Measurements from ENCODE around the gene MED15. TPM values are rescaled to one million over a fixed set of nuclear protein-coding genes. Genes with fewer than 3 reads are reported as not detected.

The MED15 gene
- total RNA-seq, 2 experiments from 2014 or later, result 94.7 to 108 TPM

- Mint-ChIP-seq H3K4me1 (ENCODE audit: low read depth) (peaks cover 87% of the 10 kb centered on the region), H3K36me3 (ENCODE audit: low read depth) (peaks cover 61% of the 10 kb centered on the region)
Measured at GRCh38 chr22:20566420-20567260, 59.2 kb downstream of the MED15 start.

DNA sequence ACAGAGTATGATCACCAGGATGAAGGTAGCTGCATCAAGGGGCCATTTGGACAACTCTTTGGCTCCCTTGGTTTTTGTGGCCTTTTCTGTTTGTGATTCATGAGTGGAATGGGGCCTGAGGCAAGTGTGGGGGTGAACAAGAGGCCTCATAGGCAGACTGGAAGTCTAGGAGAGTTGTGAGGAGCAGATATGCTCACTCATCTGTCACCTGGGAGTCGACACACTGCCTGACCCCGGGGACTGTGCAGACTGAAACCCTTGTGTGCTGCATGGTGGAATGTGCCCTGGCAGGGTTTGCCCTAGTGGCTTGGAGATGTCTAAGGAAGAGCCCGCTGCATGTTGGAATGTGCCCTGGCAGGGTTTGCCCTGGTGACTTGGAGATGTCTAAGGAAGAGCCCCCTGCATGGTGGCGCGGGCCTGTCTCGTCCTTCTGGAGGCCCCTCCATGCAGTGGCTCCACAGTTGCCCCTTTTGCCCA, 60.0 kb downstream of the MED15 start:
- Mint-ChIP-seq H3K9me3 (no peaks in the 10 kb centered on the region), H3K4me1 (ENCODE audit: low read depth) (peaks cover 89% of the 10 kb centered on the region), H3K27me3 (ENCODE audit: low read depth) (no peaks in the 10 kb centered on the region), H3K4me3 (no peak overlapping the region), H3K27ac (no peak overlapping the region), H3K36me3 (ENCODE audit: low read depth) (peaks cover 66% of the 10 kb centered on the region)
- CTCF ChIA-PET, result interaction anchor here (0.6 to 7.0 kb wide), 8 partner anchors 10 to 149 kb away, joined by 3 to 115 read pairs (median 4); no protein-coding TSS in a partner anchor
- intact Hi-C loops (cut with micrococcal nuclease), result loop anchor here (1.0 to 5.0 kb wide), 3 partner anchors 17 to 140 kb away; no protein-coding TSS in a partner anchor
- DNase-seq, result no peak

More at GRCh38 chr22:20566420-20567260, 59.2 kb downstream of the MED15 start:
- DNase-seq, result peak; percentile 69
- Mint-ChIP-seq H3K27me3 (ENCODE audit: low read depth) (no peaks in the 10 kb centered on the region), H3K9me3 (no peaks in the 10 kb centered on the region), H3K4me3 (peak overlapping the region; percentile 25), H3K27ac (no peak overlapping the region)
- intact Hi-C loops (cut with micrococcal nuclease), result loop anchor here (1.0 to 5.0 kb wide), 3 partner anchors 16 to 139 kb away; no protein-coding TSS in a partner anchor
- CTCF ChIA-PET, result interaction anchor here (0.6 to 7.0 kb wide), 11 partner anchors 9 to 148 kb away, joined by 3 to 115 read pairs (median 3); partner anchors contain the start of gene MED15

- DNase-seq, result peak; percentile 22
- CTCF ChIA-PET, result interaction anchor here (0.7 to 7.0 kb wide), 8 partner anchors 8 to 150 kb away, joined by 3 to 115 read pairs (median 4); no protein-coding TSS in a partner anchor
- Mint-ChIP-seq H3K27ac (no peak overlapping the region), H3K9me3 (no peaks in the 10 kb centered on the region), H3K4me1 (ENCODE audit: low read depth) (peaks cover 83% of the 10 kb centered on the region), H3K36me3 (ENCODE audit: low read depth) (peaks cover 66% of the 10 kb centered on the region), H3K4me3 (no peak overlapping the region), H3K27me3 (ENCODE audit: low read depth) (no peaks in the 10 kb centered on the region)
- intact Hi-C loops (cut with micrococcal nuclease), result loop anchor here (1.0 to 5.0 kb wide), 4 partner anchors 17 to 141 kb away; no protein-coding TSS in a partner anchor
Measured at GRCh38 chr22:20567993-20568417, 60.6 kb downstream of the MED15 start.

DNA sequence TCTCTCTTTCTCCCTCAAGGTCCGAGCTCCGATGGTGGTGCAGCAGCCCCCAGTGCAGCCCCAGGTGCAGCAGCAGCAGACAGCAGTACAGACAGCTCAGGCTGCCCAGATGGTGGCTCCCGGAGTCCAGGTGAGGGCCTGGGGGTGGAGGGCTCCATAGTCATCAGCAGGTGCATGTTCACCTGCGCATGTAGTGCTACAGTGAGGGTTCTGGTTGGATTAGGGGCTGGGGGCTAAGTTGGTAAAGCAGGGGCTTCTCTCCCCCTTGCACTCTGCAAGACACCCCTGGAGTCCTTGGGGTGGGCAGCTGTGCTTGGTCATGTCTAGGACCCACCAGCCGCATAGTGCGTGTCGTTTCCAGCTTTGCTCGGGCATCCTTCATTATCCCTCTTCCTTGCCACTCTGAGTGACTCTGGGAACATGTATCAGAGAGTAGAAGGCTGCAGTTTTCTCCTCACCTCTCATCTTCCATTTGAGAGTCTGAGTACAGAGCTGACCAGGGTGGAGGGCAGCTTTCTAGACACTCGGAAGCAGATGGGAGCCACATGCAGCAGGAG, 61.2 kb downstream of the MED15 start:
- no peaks in the 10 kb centered on the region for H3K9me3 Mint-ChIP-seq
- no peak for DNase-seq
- H3K4me3 Mint-ChIP-seq, result no peak overlapping the region
- H3K36me3 Mint-ChIP-seq (ENCODE audit: low read depth), result peaks cover 69% of the 10 kb centered on the region
- no peaks in the 10 kb centered on the region for H3K27me3 Mint-ChIP-seq (ENCODE audit: low read depth)
- intact Hi-C loops (cut with micrococcal nuclease), result loop anchor here (2.0 to 5.0 kb wide), 2 partner anchors 134 to 141 kb away; no protein-coding TSS in a partner anchor
- no peak overlapping the region for H3K27ac Mint-ChIP-seq
- peaks cover 77% of the 10 kb centered on the region for H3K4me1 Mint-ChIP-seq (ENCODE audit: low read depth)
- CTCF ChIA-PET, result interaction anchor here (0.7 to 7.0 kb wide), 11 partner anchors 8 to 151 kb away, joined by 3 to 115 read pairs (median 4); no protein-coding TSS in a partner anchor

DNA sequence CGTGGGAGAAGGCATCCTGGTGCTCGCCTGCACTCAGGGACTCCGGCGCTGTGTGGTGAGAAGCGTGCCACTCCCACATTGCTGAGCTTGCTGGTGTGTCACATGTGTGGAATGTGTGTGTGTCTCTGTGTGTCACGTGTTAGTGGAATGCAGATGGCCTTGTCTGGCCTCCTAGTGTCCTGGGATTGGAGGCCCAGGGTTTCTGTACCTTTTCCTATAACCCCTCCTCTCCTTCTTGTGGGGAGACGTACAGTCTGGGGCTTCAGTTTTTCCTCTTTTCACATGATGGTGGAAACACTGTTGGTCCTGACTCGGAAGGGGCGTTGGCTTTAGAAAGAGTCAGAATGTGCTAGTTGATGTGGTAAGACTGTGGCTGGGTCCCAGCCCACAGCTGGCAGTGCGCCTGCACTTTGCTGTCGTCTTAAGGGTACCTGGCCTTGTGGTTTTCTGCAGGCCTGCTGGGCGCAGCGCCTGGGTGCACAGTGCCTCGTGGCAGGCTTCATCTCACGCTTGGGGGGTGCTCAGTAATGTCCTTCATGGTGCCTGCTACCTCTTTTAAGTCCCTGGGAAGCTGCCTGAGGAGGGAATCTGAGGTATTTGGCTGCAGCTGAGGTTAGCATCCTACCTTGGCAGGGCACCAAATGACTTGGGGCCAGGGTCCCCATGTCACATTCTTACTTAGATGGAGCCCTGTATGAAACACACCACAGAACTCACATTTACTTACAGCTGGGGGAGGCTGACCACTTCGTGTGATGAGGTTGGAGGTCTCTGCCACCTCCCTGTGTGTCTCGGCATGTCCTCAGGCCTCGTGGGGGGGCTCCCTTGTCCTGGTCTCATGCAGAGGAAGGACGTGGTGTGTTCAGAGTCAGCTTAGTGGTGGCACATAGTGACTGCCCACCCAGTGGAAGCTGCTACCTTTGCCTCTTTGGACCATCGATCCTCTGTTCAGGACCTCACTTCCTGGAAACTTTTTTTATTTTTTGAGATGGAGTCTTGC, 61.9 kb downstream of the MED15 start:
- H3K36me3 Mint-ChIP-seq (ENCODE audit: low read depth), result peaks cover 74% of the 10 kb centered on the region
- intact Hi-C loops (cut with micrococcal nuclease), result loop anchor here (2.0 to 5.0 kb wide), 3 partner anchors 133 to 152 kb away; no protein-coding TSS in a partner anchor
- no peaks in the 10 kb centered on the region for H3K27me3 Mint-ChIP-seq (ENCODE audit: low read depth)
- peaks cover 69% of the 10 kb centered on the region for H3K4me1 Mint-ChIP-seq (ENCODE audit: low read depth)
- no peaks in the 10 kb centered on the region for H3K9me3 Mint-ChIP-seq
- H3K4me3 Mint-ChIP-seq, result no peak overlapping the region
- peak; percentile 62 for DNase-seq
- no peak overlapping the region for H3K27ac Mint-ChIP-seq
- CTCF ChIA-PET, result interaction anchor here (1.3 to 3.3 kb wide), 6 partner anchors 9 to 65 kb away, joined by 3 to 12 read pairs (median 4); no protein-coding TSS in a partner anchor

DNA sequence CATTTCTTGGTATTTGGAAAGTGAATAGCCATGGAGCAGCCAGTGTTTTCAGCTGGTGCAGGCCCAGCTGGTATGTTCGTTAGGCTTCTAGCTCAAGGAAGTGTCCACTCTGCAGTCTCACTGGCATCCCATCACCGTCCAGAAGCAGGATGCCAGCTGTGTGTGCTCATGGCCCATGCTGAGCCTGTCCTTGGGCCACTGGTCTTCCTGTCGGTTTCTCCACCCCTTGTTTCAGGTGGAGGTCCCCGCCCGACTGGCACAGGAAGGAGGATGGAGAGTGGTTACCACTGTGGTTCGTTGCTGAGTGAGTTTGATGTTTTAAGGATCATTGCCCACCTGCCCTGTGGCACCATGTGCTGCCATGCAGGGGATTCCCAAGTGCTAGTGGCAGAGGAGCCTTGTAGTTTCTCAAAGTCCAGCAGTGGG, 63.7 kb downstream of the MED15 start:
- Mint-ChIP-seq H3K9me3 (no peaks in the 10 kb centered on the region), H3K36me3 (ENCODE audit: low read depth) (peaks cover 70% of the 10 kb centered on the region), H3K27ac (no peak overlapping the region), H3K4me1 (ENCODE audit: low read depth) (peaks cover 57% of the 10 kb centered on the region), H3K27me3 (ENCODE audit: low read depth) (no peaks in the 10 kb centered on the region), H3K4me3 (no peak overlapping the region)
- DNase-seq, result no peak
- intact Hi-C loops (cut with micrococcal nuclease), result loop anchor here (5.0 kb wide), 1 partner anchor 154 kb away; no protein-coding TSS in a partner anchor
- CTCF ChIA-PET, result interaction anchor here (0.6 to 3.3 kb wide), 12 partner anchors 9 to 158 kb away, joined by 3 to 12 read pairs (median 4); partner anchors contain the start of gene MED15

DNA sequence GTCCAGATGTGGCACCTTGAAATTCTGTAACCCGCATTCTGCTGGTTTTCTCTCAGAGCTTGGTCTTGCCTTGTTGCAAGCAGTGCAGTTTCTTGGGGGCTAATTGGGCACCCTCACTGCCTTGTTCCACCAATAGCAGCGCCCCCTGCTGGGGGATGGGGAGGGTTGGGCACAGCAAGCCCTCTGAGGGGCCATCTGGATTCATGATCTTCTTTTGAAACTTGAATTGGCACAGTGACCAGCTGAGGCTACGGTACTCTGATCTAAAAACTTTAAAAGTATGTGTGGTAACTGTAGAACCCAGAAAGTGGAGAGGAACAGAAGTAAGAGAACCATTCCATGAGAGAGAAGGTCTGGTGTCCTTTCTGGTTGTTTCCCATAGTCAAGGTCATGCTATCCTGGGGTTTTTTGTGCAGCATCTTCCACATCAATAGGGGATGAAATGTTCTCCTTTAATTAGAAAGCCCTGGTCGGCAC, 64.2 kb downstream of the MED15 start:
- no peak overlapping the region for H3K4me3 Mint-ChIP-seq
- H3K36me3 Mint-ChIP-seq (ENCODE audit: low read depth), result peaks cover 65% of the 10 kb centered on the region
- DNase-seq, result peak; percentile 69
- no peaks in the 10 kb centered on the region for H3K9me3 Mint-ChIP-seq
- no peak overlapping the region for H3K27ac Mint-ChIP-seq
- no peaks in the 10 kb centered on the region for H3K27me3 Mint-ChIP-seq (ENCODE audit: low read depth)
- intact Hi-C loops (cut with micrococcal nuclease), result loop anchor here (5.0 kb wide), 1 partner anchor 154 kb away; no protein-coding TSS in a partner anchor
- CTCF ChIA-PET, result interaction anchor here (0.6 to 3.3 kb wide), 14 partner anchors 8 to 159 kb away, joined by 3 to 12 read pairs (median 4); partner anchors contain the start of gene MED15
- peaks cover 55% of the 10 kb centered on the region for H3K4me1 Mint-ChIP-seq (ENCODE audit: low read depth)

GRCh38 chr22:20572132-20572802, 64.9 kb downstream of the MED15 start:
- no peaks in the 10 kb centered on the region for H3K27me3 Mint-ChIP-seq (ENCODE audit: low read depth)
- CTCF ChIA-PET, result interaction anchor here (0.8 to 3.3 kb wide), 10 partner anchors 8 to 154 kb away, joined by 3 to 12 read pairs (median 4); no protein-coding TSS in a partner anchor
- H3K9me3 Mint-ChIP-seq, result no peaks in the 10 kb centered on the region
- peaks cover 59% of the 10 kb centered on the region for H3K36me3 Mint-ChIP-seq (ENCODE audit: low read depth)
- no peak overlapping the region for H3K4me3 Mint-ChIP-seq
- H3K27ac Mint-ChIP-seq, result no peak overlapping the region
- no peak for DNase-seq
- intact Hi-C loops (cut with micrococcal nuclease), result loop anchor here (5.0 kb wide), 1 partner anchor 155 kb away; no protein-coding TSS in a partner anchor
- peaks cover 51% of the 10 kb centered on the region for H3K4me1 Mint-ChIP-seq (ENCODE audit: low read depth)

- peaks cover 53% of the 10 kb centered on the region for H3K36me3 Mint-ChIP-seq (ENCODE audit: low read depth)
- no peak overlapping the region for H3K4me3 Mint-ChIP-seq
- H3K4me1 Mint-ChIP-seq (ENCODE audit: low read depth), result peaks cover 41% of the 10 kb centered on the region
- DNase-seq, result no peak
- no peaks in the 10 kb centered on the region for H3K9me3 Mint-ChIP-seq
- intact Hi-C loops (cut with micrococcal nuclease), result loop anchor here (5.0 kb wide), 1 partner anchor 156 kb away; no protein-coding TSS in a partner anchor
- H3K27ac Mint-ChIP-seq, result no peak overlapping the region
- CTCF ChIA-PET, result interaction anchor here (1.3 to 1.8 kb wide), 2 partner anchors 9 to 10 kb away, joined by 8 read pairs; no protein-coding TSS in a partner anchor
- no peaks in the 10 kb centered on the region for H3K27me3 Mint-ChIP-seq (ENCODE audit: low read depth)
Measured at GRCh38 chr22:20573176-20573832, 65.9 kb downstream of the MED15 start.
